ENCODE results near the gene SPEF1.

DNA sequence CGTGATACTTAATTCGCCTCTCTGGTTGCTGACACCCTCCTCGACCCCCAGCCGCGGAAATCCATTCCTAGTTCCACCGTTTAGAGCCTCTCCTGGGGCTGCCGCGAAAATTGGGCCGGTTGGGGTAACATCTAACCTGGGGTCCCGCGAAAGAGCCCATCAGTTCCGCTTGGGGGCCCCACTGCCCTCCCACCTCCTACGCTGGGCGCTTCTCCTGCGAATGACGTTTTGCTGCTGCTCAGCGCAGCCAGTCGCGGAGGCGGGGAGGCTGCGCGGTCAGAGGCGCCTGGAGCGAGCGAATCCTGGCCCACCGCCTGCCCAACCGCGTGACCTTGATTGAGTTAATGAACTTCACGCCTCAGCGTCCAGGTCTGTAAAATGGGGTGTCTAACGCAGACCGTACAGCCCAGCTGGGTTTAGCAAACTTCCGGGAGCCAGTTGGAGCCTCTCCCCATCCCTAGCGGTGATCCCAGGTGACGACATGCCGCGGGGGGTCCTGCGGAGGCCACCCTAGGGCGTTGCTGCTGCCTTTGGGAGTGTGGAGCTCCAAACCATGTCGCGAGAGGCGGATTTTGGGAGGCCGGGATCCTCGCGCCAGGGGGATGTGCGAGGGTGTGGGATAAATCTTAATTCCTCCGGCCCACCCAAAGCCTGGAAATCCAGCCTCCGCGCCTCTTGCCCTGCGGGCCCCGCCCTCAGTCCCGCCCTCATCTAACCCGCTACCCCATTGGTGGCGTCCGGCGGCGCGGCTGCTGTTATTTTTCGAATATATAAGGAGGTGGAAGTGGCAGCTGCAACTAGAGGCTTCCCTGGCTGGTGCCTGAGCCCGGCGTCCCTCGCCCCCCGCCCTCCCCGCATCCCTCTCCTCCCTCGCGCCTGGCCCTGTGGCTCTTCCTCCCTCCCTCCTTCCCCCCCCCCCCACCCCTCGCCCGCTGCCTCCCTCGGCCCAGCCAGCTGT is 14.5 kb upstream of the SPEF1 start, which contains the start of gene CDC25B:
- TF ChIP-seq EP300 (IDR thresholded peaks at IDR 0.05) (no peak), POLR2A (IDR thresholded peaks at IDR 0.05) (peak; percentile 63)
- TF ChIP-seq, protein P1, sequence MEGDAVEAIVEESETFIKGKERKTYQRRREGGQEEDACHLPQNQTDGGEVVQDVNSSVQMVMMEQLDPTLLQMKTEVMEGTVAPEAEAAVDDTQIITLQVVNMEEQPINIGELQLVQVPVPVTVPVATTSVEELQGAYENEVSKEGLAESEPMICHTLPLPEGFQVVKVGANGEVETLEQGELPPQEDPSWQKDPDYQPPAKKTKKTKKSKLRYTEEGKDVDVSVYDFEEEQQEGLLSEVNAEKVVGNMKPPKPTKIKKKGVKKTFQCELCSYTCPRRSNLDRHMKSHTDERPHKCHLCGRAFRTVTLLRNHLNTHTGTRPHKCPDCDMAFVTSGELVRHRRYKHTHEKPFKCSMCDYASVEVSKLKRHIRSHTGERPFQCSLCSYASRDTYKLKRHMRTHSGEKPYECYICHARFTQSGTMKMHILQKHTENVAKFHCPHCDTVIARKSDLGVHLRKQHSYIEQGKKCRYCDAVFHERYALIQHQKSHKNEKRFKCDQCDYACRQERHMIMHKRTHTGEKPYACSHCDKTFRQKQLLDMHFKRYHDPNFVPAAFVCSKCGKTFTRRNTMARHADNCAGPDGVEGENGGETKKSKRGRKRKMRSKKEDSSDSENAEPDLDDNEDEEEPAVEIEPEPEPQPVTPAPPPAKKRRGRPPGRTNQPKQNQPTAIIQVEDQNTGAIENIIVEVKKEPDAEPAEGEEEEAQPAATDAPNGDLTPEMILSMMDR (IDR thresholded peaks at IDR 0.05): peak in 2 of 3 donors; percentile 78 to 86
